GM23338 (cell line): ENCODE data around the gene CECR2. TPM values are rescaled to one million over a fixed set of nuclear protein-coding genes. Genes with fewer than 3 reads are reported as not detected.

ENCODE experiments used
- ATAC-seq: fragments of 200-7000 bp; cut with Tn5 transposase; 3 replicates; pipeline ENCODE4 v1.9.1; 2020
- DNase-seq: peaks from one replicate; pipeline ENCODE4 v3.0.0-alpha.2; 2015; ENCODE audit warnings: low spot score
- H2AFZ ChIP-seq: fragments of 200-600 bp; sonication (generic); 2 replicates; pipeline ENCODE4 v1.8.0; 2016; ENCODE audit warnings: antibody characterized with exemption, mild to moderate bottlenecking, moderate library complexity
- H3F3A ChIP-seq: fragments of 200-600 bp; sonication (generic); replicated peaks from 2 replicates; pipeline ENCODE4 v1.8.0; 2017; ENCODE audit warnings: antibody characterized with exemption, mixed run types, low read depth
- H3K27ac ChIP-seq: fragments of 200-600 bp; sonication (generic); 2 replicates; pipeline ENCODE4 v1.6.1; 2016; ENCODE audit warnings: low read depth
- H3K27me3 ChIP-seq: fragments of 200-600 bp; sonication (generic); 2 replicates; pipeline ENCODE4 v1.8.0; 2016; ENCODE audit warnings: mild to moderate bottlenecking, mixed run types, moderate library complexity; ENCODE audit not compliant: insufficient read depth
- H3K36me3 ChIP-seq: fragments of 200-600 bp; sonication (generic); 2 replicates; pipeline ENCODE4 v1.8.0; 2016; ENCODE audit warnings: mild to moderate bottlenecking; ENCODE audit not compliant: insufficient read depth
- H3K4me1 ChIP-seq: fragments of 200-600 bp; sonication (generic); 2 replicates; pipeline ENCODE4 v1.8.0; 2016; ENCODE audit warnings: mild to moderate bottlenecking, moderate library complexity; ENCODE audit not compliant: insufficient read depth
- H3K4me2 ChIP-seq: fragments of 200-600 bp; sonication (generic); 2 replicates; pipeline ENCODE4 v1.7.1; 2017; ENCODE audit warnings: mixed run types
- H3K4me3 ChIP-seq: fragments of 200-600 bp; sonication (generic); 2 replicates; pipeline ENCODE4 v1.6.1; 2016; ENCODE audit warnings: mixed run types
- H3K79me2 ChIP-seq: fragments of 200-600 bp; sonication (generic); replicated peaks from 2 replicates; pipeline ENCODE4 v1.8.0; 2017; ENCODE audit warnings: mild to moderate bottlenecking; ENCODE audit not compliant: insufficient read depth
- H3K9me2 ChIP-seq: fragments of 200-600 bp; sonication (generic); 2 replicates; pipeline ENCODE4 v1.8.0; 2017; ENCODE audit not compliant: insufficient read depth
- H4K20me1 ChIP-seq: fragments of 200-600 bp; sonication (generic); replicated peaks from 2 replicates; pipeline ENCODE4 v1.8.0; 2017; ENCODE audit warnings: mild to moderate bottlenecking; ENCODE audit not compliant: insufficient read depth
- H3K27ac Mint-ChIP-seq: 2 replicates; pipeline ENCODE4 v1.8.0; 2020; ENCODE audit warnings: inconsistent platforms, mild to moderate bottlenecking, moderate library complexity, mixed read lengths
- H3K27me3 Mint-ChIP-seq: 3 replicates; pipeline ENCODE4 v1.8.0; 2022; ENCODE audit warnings: low read depth, mild to moderate bottlenecking, moderate library complexity, mixed read lengths, inconsistent platforms; ENCODE audit not compliant: insufficient read depth, poor library complexity
- H3K36me3 Mint-ChIP-seq: 3 replicates; pipeline ENCODE4 v1.8.0; 2021; ENCODE audit warnings: low read depth, mild to moderate bottlenecking, inconsistent platforms, moderate library complexity, mixed read lengths
- H3K4me1 Mint-ChIP-seq: 3 replicates; pipeline ENCODE4 v1.8.0; 2020; ENCODE audit warnings: mild to moderate bottlenecking, inconsistent platforms, mixed read lengths
- H3K4me3 Mint-ChIP-seq: 3 replicates; pipeline ENCODE4 v1.8.0; 2021; ENCODE audit warnings: moderate library complexity, mild to moderate bottlenecking, inconsistent platforms, mixed read lengths
- H3K9me3 Mint-ChIP-seq: 3 replicates; pipeline ENCODE4 v1.8.0; 2020; ENCODE audit warnings: moderate library complexity, mild to moderate bottlenecking, inconsistent platforms, mixed read lengths
- CREB1 ChIP-seq: fragments of 250-450 bp; sonication (Bioruptor Pico); IDR thresholded peaks from 2 replicates; pipeline ENCODE4 v1.5.0; 2020; ENCODE audit warnings: low read depth, mild to moderate bottlenecking, moderate library complexity
- EZH2 ChIP-seq: fragments of 200-600 bp; sonication (generic); IDR thresholded peaks from one replicate; pipeline ENCODE4 v1.8.0; 2017; ENCODE audit warnings: antibody characterized with exemption, mild to moderate bottlenecking, low read depth; ENCODE audit not compliant: unreplicated experiment
- EZH2phosphoT487 ChIP-seq: fragments of 200-600 bp; sonication (generic); IDR thresholded peaks from one replicate; pipeline ENCODE4 v1.8.1; 2018; ENCODE audit warnings: antibody characterized with exemption; ENCODE audit not compliant: unreplicated experiment
- JUNB ChIP-seq: IDR thresholded peaks from one replicate; pipeline ENCODE4 v1.6.1; 2016; ENCODE audit warnings: antibody characterized with exemption; ENCODE audit not compliant: unreplicated experiment
- NANOG ChIP-seq: IDR thresholded peaks from 2 replicates; pipeline ENCODE4 v1.6.1; 2016; ENCODE audit warnings: antibody characterized with exemption, borderline replicate concordance
- POLR2AphosphoS5 ChIP-seq: IDR thresholded peaks from 2 replicates; pipeline ENCODE4 v1.6.1; 2016; ENCODE audit warnings: antibody characterized with exemption, low read depth
- STAT1 ChIP-seq: IDR thresholded peaks from one replicate; pipeline ENCODE4 v1.6.1; 2016; ENCODE audit warnings: antibody characterized with exemption; ENCODE audit not compliant: unreplicated experiment
- ZNF114 ChIP-seq: fragments of 250-450 bp; sonication (Bioruptor Pico); IDR thresholded peaks from 2 replicates; pipeline ENCODE4 v1.5.0; 2020; ENCODE audit warnings: mild to moderate bottlenecking, moderate library complexity
- ZNF331 ChIP-seq: fragments of 250-450 bp; sonication (Bioruptor Pico); IDR thresholded peaks from 2 replicates; pipeline ENCODE4 v1.5.0; 2020; ENCODE audit warnings: low read depth, mild to moderate bottlenecking, moderate library complexity
- polyA plus RNA-seq: library from polyadenylated mRNA; unstranded; fragments of >200 nt; fragmentation: Nextera tagmentation; extraction: Ambion mirVana; gene quantifications from 2 replicates; pipeline ENCODE4 v1.2.1, GENCODE V29; 2016
- total RNA-seq: library from RNA; depleted of rRNA; stranded (reverse); fragments of >200 nt; shearing (Covaris generic); gene quantifications from 2 replicates; pipeline ENCODE4 v1.2.3, GENCODE V29; 2014
- TF ChIP-seq, protein P1 (sequence below): IDR thresholded peaks from 2 replicates; pipeline ENCODE4 v1.6.1; 2016; ENCODE audit warnings: antibody characterized with exemption
- TF ChIP-seq, protein P2 (sequence below): IDR thresholded peaks from one replicate; pipeline ENCODE4 v1.6.1; 2018; ENCODE audit warnings: antibody characterized with exemption; ENCODE audit not compliant: unreplicated experiment

The CECR2 gene
- total and polyA plus RNA-seq, 2 experiments from 2014 or later: 18.4 to 110 TPM

GRCh38 chr22:17396516-17396915, 27.3 kb downstream of the CECR2 start:
- ATAC-seq: no peak
- Histone ChIP-seq H3K27me3 (no peaks in the 10 kb centered on the region), H3K27ac (peak overlapping the region; percentile 60; the same call in 1 of the 2 replicates), H4K20me1 (peaks cover 87% of the 10 kb centered on the region), H3K4me3 (no peak overlapping the region), H3K9me2 (no peaks in the 10 kb centered on the region), H3K4me1 (peaks cover 29% of the 10 kb centered on the region), H3K36me3 (no peaks in the 10 kb centered on the region), H2AFZ (no peak overlapping the region), H3K79me2 (peaks cover 100% of the 10 kb centered on the region), H3K4me2 (no peak overlapping the region), H3F3A (no peaks in the 10 kb centered on the region)
- Mint-ChIP-seq H3K4me1 (peaks cover 32% of the 10 kb centered on the region), H3K9me3 (no peaks in the 10 kb centered on the region), H3K4me3 (no peak overlapping the region; the same call in 2 of the 3 replicates), H3K27me3 (no peaks in the 10 kb centered on the region), H3K27ac (peak overlapping the region; percentile 10), H3K36me3 (peaks cover 6% of the 10 kb centered on the region; the same call in 2 of the 3 replicates)
- TF ChIP-seq, protein P1, sequence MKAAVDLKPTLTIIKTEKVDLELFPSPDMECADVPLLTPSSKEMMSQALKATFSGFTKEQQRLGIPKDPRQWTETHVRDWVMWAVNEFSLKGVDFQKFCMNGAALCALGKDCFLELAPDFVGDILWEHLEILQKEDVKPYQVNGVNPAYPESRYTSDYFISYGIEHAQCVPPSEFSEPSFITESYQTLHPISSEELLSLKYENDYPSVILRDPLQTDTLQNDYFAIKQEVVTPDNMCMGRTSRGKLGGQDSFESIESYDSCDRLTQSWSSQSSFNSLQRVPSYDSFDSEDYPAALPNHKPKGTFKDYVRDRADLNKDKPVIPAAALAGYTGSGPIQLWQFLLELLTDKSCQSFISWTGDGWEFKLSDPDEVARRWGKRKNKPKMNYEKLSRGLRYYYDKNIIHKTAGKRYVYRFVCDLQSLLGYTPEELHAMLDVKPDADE: no peak
- no peak for TF ChIP-seq CREB1 (CRISPR knock-in tag)
- no peak for DNase-seq

DNA sequence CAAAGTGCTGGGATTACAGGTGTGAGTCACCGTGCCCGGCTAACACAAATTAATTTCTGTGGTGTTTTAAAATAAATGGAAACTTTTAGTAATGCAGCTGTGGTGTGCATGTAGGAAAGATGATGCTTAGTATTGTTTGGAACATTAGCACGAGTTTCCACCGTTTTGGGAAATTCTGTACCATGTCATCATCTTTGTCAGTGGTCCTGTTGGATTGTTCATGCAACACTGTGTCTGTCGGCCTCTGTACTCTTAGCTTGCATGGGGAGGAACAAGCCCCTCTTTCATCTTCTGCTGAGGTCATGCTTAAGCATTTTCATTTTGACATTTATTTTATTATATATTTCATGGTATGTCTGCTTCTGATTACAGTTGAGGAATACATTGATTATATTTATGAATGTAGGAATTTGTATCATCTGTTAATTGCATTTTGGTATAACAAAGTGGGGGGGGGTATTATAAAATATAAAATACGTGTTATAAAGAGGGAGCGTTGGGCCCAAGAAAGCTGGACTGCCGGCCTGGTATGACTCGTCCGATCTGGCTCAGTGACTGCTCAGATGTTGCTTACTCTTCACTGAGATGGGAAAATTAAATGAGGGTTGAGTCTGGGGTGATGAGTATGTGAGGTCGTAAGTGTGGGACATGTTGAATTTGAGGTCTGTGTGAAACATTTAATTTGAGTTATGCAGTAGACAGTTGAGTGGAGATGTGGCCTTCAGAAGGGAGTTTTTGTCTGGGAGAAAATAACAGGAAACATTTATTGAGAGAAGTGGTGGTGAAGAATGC, 28.7 kb downstream of the CECR2 start:
- no peak for DNase-seq
- peaks cover 35% of the 10 kb centered on the region for H3K4me1 Mint-ChIP-seq
- H3K27ac Mint-ChIP-seq: peak overlapping the region; percentile 45
- Histone ChIP-seq H3K4me2 (no peak overlapping the region), H3F3A (no peaks in the 10 kb centered on the region), H2AFZ (no peak overlapping the region), H3K4me1 (peaks cover 32% of the 10 kb centered on the region), H4K20me1 (peaks cover 88% of the 10 kb centered on the region), H3K27ac (peak overlapping the region; percentile 35; the same call in 1 of the 2 replicates), H3K79me2 (peaks cover 100% of the 10 kb centered on the region), H3K9me2 (no peaks in the 10 kb centered on the region), H3K36me3 (no peaks in the 10 kb centered on the region), H3K4me3 (no peak overlapping the region), H3K27me3 (no peaks in the 10 kb centered on the region)
- no peak overlapping the region for H3K4me3 Mint-ChIP-seq
- H3K36me3 Mint-ChIP-seq: peaks cover 6% of the 10 kb centered on the region; the same call in 2 of the 3 replicates
- H3K27me3 Mint-ChIP-seq: no peaks in the 10 kb centered on the region
- no peak for ATAC-seq
- no peaks in the 10 kb centered on the region for H3K9me3 Mint-ChIP-seq
- TF ChIP-seq POLR2AphosphoS5: no peak
- no peak for TF ChIP-seq CREB1 (CRISPR knock-in tag)
- no peak for TF ChIP-seq JUNB
- no peak for TF ChIP-seq EZH2phosphoT487
- TF ChIP-seq EZH2: no peak
- no peak for TF ChIP-seq ZNF114 (CRISPR knock-in tag)

DNA sequence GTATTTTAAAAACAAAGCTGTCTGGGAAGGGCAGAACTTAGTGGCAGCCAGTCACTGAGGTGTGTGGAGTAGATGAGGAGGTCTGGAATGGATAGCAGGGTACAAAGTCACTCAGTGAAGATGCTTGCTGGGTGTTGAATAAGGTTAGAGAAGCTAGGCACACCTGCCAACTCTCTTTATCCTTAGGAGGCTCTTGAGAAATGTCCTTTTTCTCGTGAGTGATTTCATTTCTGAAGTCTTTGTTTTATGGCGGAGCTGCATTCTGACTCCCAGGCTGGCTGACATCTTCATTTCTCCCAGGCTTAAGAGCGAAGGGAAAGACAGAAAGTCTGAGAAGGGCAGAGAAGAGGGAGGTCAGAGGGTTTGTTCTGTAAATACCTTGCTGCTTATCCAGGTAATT, 31.0 kb downstream of the CECR2 start:
- Mint-ChIP-seq H3K27me3 (no peaks in the 10 kb centered on the region), H3K36me3 (peaks cover 6% of the 10 kb centered on the region; the same call in 2 of the 3 replicates), H3K4me1 (peaks cover 37% of the 10 kb centered on the region), H3K4me3 (no peak overlapping the region), H3K27ac (no peak overlapping the region), H3K9me3 (no peaks in the 10 kb centered on the region)
- H3K27me3 ChIP-seq: no peaks in the 10 kb centered on the region
- H4K20me1 ChIP-seq: peaks cover 87% of the 10 kb centered on the region
- H3K27ac ChIP-seq: peak overlapping the region; percentile 50
- H3K4me3 ChIP-seq: no peak overlapping the region
- H3K4me2 ChIP-seq: no peak overlapping the region
- H2AFZ ChIP-seq: no peak overlapping the region
- H3F3A ChIP-seq: no peaks in the 10 kb centered on the region
- ATAC-seq (no peak), DNase-seq (no peak)
- peaks cover 100% of the 10 kb centered on the region for H3K79me2 ChIP-seq
- peaks cover 32% of the 10 kb centered on the region for H3K4me1 ChIP-seq
- no peaks in the 10 kb centered on the region for H3K9me2 ChIP-seq
- H3K36me3 ChIP-seq: no peaks in the 10 kb centered on the region
- no peak for TF ChIP-seq ZNF331 (CRISPR knock-in tag)
- TF ChIP-seq ZNF114 (CRISPR knock-in tag): no peak
- TF ChIP-seq STAT1: no peak
- no peak for TF ChIP-seq POLR2AphosphoS5
- no peak for TF ChIP-seq CREB1 (CRISPR knock-in tag)
- no peak for TF ChIP-seq EZH2
- TF ChIP-seq NANOG: no peak
- TF ChIP-seq JUNB: no peak
- TF ChIP-seq, protein P2, sequence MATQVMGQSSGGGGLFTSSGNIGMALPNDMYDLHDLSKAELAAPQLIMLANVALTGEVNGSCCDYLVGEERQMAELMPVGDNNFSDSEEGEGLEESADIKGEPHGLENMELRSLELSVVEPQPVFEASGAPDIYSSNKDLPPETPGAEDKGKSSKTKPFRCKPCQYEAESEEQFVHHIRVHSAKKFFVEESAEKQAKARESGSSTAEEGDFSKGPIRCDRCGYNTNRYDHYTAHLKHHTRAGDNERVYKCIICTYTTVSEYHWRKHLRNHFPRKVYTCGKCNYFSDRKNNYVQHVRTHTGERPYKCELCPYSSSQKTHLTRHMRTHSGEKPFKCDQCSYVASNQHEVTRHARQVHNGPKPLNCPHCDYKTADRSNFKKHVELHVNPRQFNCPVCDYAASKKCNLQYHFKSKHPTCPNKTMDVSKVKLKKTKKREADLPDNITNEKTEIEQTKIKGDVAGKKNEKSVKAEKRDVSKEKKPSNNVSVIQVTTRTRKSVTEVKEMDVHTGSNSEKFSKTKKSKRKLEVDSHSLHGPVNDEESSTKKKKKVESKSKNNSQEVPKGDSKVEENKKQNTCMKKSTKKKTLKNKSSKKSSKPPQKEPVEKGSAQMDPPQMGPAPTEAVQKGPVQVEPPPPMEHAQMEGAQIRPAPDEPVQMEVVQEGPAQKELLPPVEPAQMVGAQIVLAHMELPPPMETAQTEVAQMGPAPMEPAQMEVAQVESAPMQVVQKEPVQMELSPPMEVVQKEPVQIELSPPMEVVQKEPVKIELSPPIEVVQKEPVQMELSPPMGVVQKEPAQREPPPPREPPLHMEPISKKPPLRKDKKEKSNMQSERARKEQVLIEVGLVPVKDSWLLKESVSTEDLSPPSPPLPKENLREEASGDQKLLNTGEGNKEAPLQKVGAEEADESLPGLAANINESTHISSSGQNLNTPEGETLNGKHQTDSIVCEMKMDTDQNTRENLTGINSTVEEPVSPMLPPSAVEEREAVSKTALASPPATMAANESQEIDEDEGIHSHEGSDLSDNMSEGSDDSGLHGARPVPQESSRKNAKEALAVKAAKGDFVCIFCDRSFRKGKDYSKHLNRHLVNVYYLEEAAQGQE: no peak
